ENCODE measurements around the gene GCNT3. TPM values are rescaled to one million over a fixed set of nuclear protein-coding genes. Genes with fewer than 3 reads are reported as not detected.

GCNT3 gene
- total RNA-seq, 1 experiment from 2014 or later, result not detected

GRCh38 chr15:59605994-59606393, 5.6 kb upstream of the GCNT3 start:
- H3K4me3 ChIP-seq (ENCODE audit: low read length), result no peak overlapping the region
- H3K27me3 ChIP-seq (ENCODE audit: low read length), result no peaks in the 10 kb centered on the region
- no peak overlapping the region for H3K27ac ChIP-seq (ENCODE audit: low read length)
- H3K9me2 ChIP-seq (replicated peaks; ENCODE audit: insufficient read depth, low read length), result no peaks in the 10 kb centered on the region
- H3K9ac ChIP-seq (ENCODE audit: low read length), result no peak overlapping the region
- no peaks in the 10 kb centered on the region for H3K36me3 ChIP-seq (ENCODE audit: insufficient read depth, low read length)
- DNase-seq, result no peak
- H3K4me1 ChIP-seq (ENCODE audit: low read length), result no peaks in the 10 kb centered on the region
- no peaks in the 10 kb centered on the region for H4K20me1 ChIP-seq (ENCODE audit: insufficient read depth, low read depth, low read length)
- H3K4me2 ChIP-seq (ENCODE audit: low read depth, low read length, poor library complexity, severe bottlenecking), result no peak overlapping the region
- no peaks in the 10 kb centered on the region for H3K79me2 ChIP-seq (ENCODE audit: low read length)
- H2AFZ ChIP-seq (ENCODE audit: low read length), result no peak overlapping the region
- H3K9me3 ChIP-seq (ENCODE audit: low read length), result no peaks in the 10 kb centered on the region; the same call in 1 of the 2 replicates

GRCh38 chr15:59609730-59610712, 1.6 kb upstream of the GCNT3 start:
- H4K20me1 ChIP-seq (ENCODE audit: insufficient read depth, low read depth, low read length), result no peaks in the 10 kb centered on the region
- peaks cover 4% of the 10 kb centered on the region; the same call in 1 of the 2 replicates for H3K4me1 ChIP-seq (ENCODE audit: low read length)
- no peaks in the 10 kb centered on the region for H3K27me3 ChIP-seq (ENCODE audit: low read length)
- H2AFZ ChIP-seq (ENCODE audit: low read length), result no peak overlapping the region
- no peak overlapping the region for H3K4me3 ChIP-seq (ENCODE audit: low read length)
- H3K79me2 ChIP-seq (ENCODE audit: low read length), result no peaks in the 10 kb centered on the region
- no peaks in the 10 kb centered on the region for H3K36me3 ChIP-seq (ENCODE audit: insufficient read depth, low read length)
- H3K27ac ChIP-seq (ENCODE audit: low read length), result no peak overlapping the region
- no peak overlapping the region for H3K9ac ChIP-seq (ENCODE audit: low read length)
- no peak overlapping the region for H3K4me2 ChIP-seq (ENCODE audit: low read depth, low read length, poor library complexity, severe bottlenecking)
- H3K9me3 ChIP-seq (ENCODE audit: low read length), result no peaks in the 10 kb centered on the region
- DNase-seq, result no peak
- H3K9me2 ChIP-seq (replicated peaks; ENCODE audit: insufficient read depth, low read length), result no peaks in the 10 kb centered on the region

- H3K4me3 ChIP-seq (ENCODE audit: low read length), result no peak overlapping the region
- DNase-seq, result no peak
- H3K9me3 ChIP-seq (ENCODE audit: low read length), result no peaks in the 10 kb centered on the region
- no peak overlapping the region for H3K9ac ChIP-seq (ENCODE audit: low read length)
- no peaks in the 10 kb centered on the region for H3K79me2 ChIP-seq (ENCODE audit: low read length)
- no peak overlapping the region for H3K4me2 ChIP-seq (ENCODE audit: low read depth, low read length, poor library complexity, severe bottlenecking)
- no peaks in the 10 kb centered on the region for H3K36me3 ChIP-seq (ENCODE audit: insufficient read depth, low read length)
- H3K27me3 ChIP-seq (ENCODE audit: low read length), result no peaks in the 10 kb centered on the region
- H3K27ac ChIP-seq (ENCODE audit: low read length), result no peak overlapping the region
- H3K4me1 ChIP-seq (ENCODE audit: low read length), result peaks cover 7% of the 10 kb centered on the region; the same call in 1 of the 2 replicates
- no peaks in the 10 kb centered on the region for H3K9me2 ChIP-seq (replicated peaks; ENCODE audit: insufficient read depth, low read length)
- H4K20me1 ChIP-seq (ENCODE audit: insufficient read depth, low read depth, low read length), result no peaks in the 10 kb centered on the region
- 0 out of 2 replicates have a peak overlapping the region, but pooled peaks have one; percentile 99 for H2AFZ ChIP-seq (ENCODE audit: low read length)
Observed at GRCh38 chr15:59614153-59614552, 2.6 kb downstream of the GCNT3 start.

- peaks cover 7% of the 10 kb centered on the region; the same call in 1 of the 2 replicates for H3K4me1 ChIP-seq (ENCODE audit: low read length)
- H3K4me2 ChIP-seq (ENCODE audit: low read depth, low read length, poor library complexity, severe bottlenecking), result no peak overlapping the region
- no peak for DNase-seq
- no peak overlapping the region for H3K4me3 ChIP-seq (ENCODE audit: low read length)
- H3K27me3 ChIP-seq (ENCODE audit: low read length), result no peaks in the 10 kb centered on the region
- H3K9me2 ChIP-seq (replicated peaks; ENCODE audit: insufficient read depth, low read length), result no peaks in the 10 kb centered on the region
- H2AFZ ChIP-seq (ENCODE audit: low read length), result no peak overlapping the region
- H3K9me3 ChIP-seq (ENCODE audit: low read length), result no peaks in the 10 kb centered on the region
- no peak overlapping the region for H3K9ac ChIP-seq (ENCODE audit: low read length)
- no peak overlapping the region for H3K27ac ChIP-seq (ENCODE audit: low read length)
- H3K79me2 ChIP-seq (ENCODE audit: low read length), result no peaks in the 10 kb centered on the region
- no peaks in the 10 kb centered on the region for H4K20me1 ChIP-seq (ENCODE audit: insufficient read depth, low read depth, low read length)
- H3K36me3 ChIP-seq (ENCODE audit: insufficient read depth, low read length), result no peaks in the 10 kb centered on the region
Observed at GRCh38 chr15:59615661-59616060, 4.1 kb downstream of the GCNT3 start.

GRCh38 chr15:59616379-59616778, 4.8 kb downstream of the GCNT3 start:
- H4K20me1 ChIP-seq (ENCODE audit: insufficient read depth, low read depth, low read length), result no peaks in the 10 kb centered on the region
- no peak overlapping the region for H3K4me2 ChIP-seq (ENCODE audit: low read depth, low read length, poor library complexity, severe bottlenecking)
- H3K27ac ChIP-seq (ENCODE audit: low read length), result no peak overlapping the region
- H3K9me2 ChIP-seq (replicated peaks; ENCODE audit: insufficient read depth, low read length), result no peaks in the 10 kb centered on the region
- DNase-seq, result no peak
- H2AFZ ChIP-seq (ENCODE audit: low read length), result peak overlapping the region; percentile 54; the same call in 1 of the 2 replicates
- H3K79me2 ChIP-seq (ENCODE audit: low read length), result no peaks in the 10 kb centered on the region
- H3K36me3 ChIP-seq (ENCODE audit: insufficient read depth, low read length), result no peaks in the 10 kb centered on the region
- H3K4me1 ChIP-seq (ENCODE audit: low read length), result peaks cover 7% of the 10 kb centered on the region; the same call in 1 of the 2 replicates
- H3K9me3 ChIP-seq (ENCODE audit: low read length), result no peaks in the 10 kb centered on the region
- no peaks in the 10 kb centered on the region for H3K27me3 ChIP-seq (ENCODE audit: low read length)
- H3K4me3 ChIP-seq (ENCODE audit: low read length), result no peak overlapping the region
- H3K9ac ChIP-seq (ENCODE audit: low read length), result no peak overlapping the region

GRCh38 chr15:59618406-59618805, 6.8 kb downstream of the GCNT3 start:
- Histone ChIP-seq H2AFZ (ENCODE audit: low read length) (no peak overlapping the region), H3K27me3 (ENCODE audit: low read length) (no peaks in the 10 kb centered on the region), H3K4me3 (ENCODE audit: low read length) (no peak overlapping the region), H3K9ac (ENCODE audit: low read length) (no peak overlapping the region), H3K4me2 (ENCODE audit: low read depth, low read length, poor library complexity, severe bottlenecking) (no peak overlapping the region), H3K27ac (ENCODE audit: low read length) (no peak overlapping the region), H3K9me2 (replicated peaks; ENCODE audit: insufficient read depth, low read length) (no peaks in the 10 kb centered on the region), H3K36me3 (ENCODE audit: insufficient read depth, low read length) (no peaks in the 10 kb centered on the region), H3K9me3 (ENCODE audit: low read length) (no peaks in the 10 kb centered on the region), H4K20me1 (ENCODE audit: insufficient read depth, low read depth, low read length) (no peaks in the 10 kb centered on the region), H3K79me2 (ENCODE audit: low read length) (no peaks in the 10 kb centered on the region), H3K4me1 (ENCODE audit: low read length) (peaks cover 7% of the 10 kb centered on the region; the same call in 1 of the 2 replicates)
- no peak for DNase-seq

GRCh38 chr15:59622289-59622688, 10.7 kb downstream of the GCNT3 start:
- no peak overlapping the region for H2AFZ ChIP-seq (ENCODE audit: low read length)
- peak; percentile 76 for DNase-seq
- H3K36me3 ChIP-seq (ENCODE audit: insufficient read depth, low read length), result no peaks in the 10 kb centered on the region

GRCh38 chr15:59632714-59633113, 21.1 kb downstream of the GCNT3 start:
- Histone ChIP-seq H3K27ac (ENCODE audit: low read length) (no peak overlapping the region), H3K79me2 (ENCODE audit: low read length) (no peaks in the 10 kb centered on the region), H3K27me3 (ENCODE audit: low read length) (no peaks in the 10 kb centered on the region), H3K9me3 (ENCODE audit: low read length) (no peaks in the 10 kb centered on the region), H3K4me2 (ENCODE audit: low read depth, low read length, poor library complexity, severe bottlenecking) (no peak overlapping the region), H3K4me3 (ENCODE audit: low read length) (no peak overlapping the region), H3K36me3 (ENCODE audit: insufficient read depth, low read length) (no peaks in the 10 kb centered on the region; the same call in 1 of the 2 replicates), H3K9me2 (replicated peaks; ENCODE audit: insufficient read depth, low read length) (no peaks in the 10 kb centered on the region), H4K20me1 (ENCODE audit: insufficient read depth, low read depth, low read length) (no peaks in the 10 kb centered on the region), H3K9ac (ENCODE audit: low read length) (no peak overlapping the region), H2AFZ (ENCODE audit: low read length) (no peak overlapping the region), H3K4me1 (ENCODE audit: low read length) (no peaks in the 10 kb centered on the region)
- peak; percentile 49 for DNase-seq

More at GRCh38 chr15:59622289-59622688, 10.7 kb downstream of the GCNT3 start:
- H3K27me3 ChIP-seq (ENCODE audit: low read length), result no peaks in the 10 kb centered on the region
- H4K20me1 ChIP-seq (ENCODE audit: insufficient read depth, low read depth, low read length), result no peaks in the 10 kb centered on the region
- no peaks in the 10 kb centered on the region for H3K79me2 ChIP-seq (ENCODE audit: low read length)
- H3K9me3 ChIP-seq (ENCODE audit: low read length), result no peaks in the 10 kb centered on the region
- no peaks in the 10 kb centered on the region for H3K9me2 ChIP-seq (replicated peaks; ENCODE audit: insufficient read depth, low read length)
- no peak overlapping the region for H3K27ac ChIP-seq (ENCODE audit: low read length)
- no peak overlapping the region for H3K4me2 ChIP-seq (ENCODE audit: low read depth, low read length, poor library complexity, severe bottlenecking)
- H3K9ac ChIP-seq (ENCODE audit: low read length), result no peak overlapping the region
- no peaks in the 10 kb centered on the region for H3K4me1 ChIP-seq (ENCODE audit: low read length)
- H3K4me3 ChIP-seq (ENCODE audit: low read length), result no peak overlapping the region

Data from Karpas-422 (cell line).